GM18507 (cell line): ENCODE results near the gene HMX1.

Experiments
- DNase-seq: peaks from one replicate; pipeline ENCODE4 v3.0.0; 2011; ENCODE audit warnings: low read depth; ENCODE audit not compliant: insufficient read length; ENCODE audit errors: extremely low spot score
- FAIRE-seq: peaks from 2 replicates; lab custom pipeline; 2011; peaks lifted over from hg19 to GRCh38; lab: Jason Lieb, UNC

HMX1 gene

GRCh38 chr4:8894424-8894816 is 22.8 kb upstream of the HMX1 start:
- no peak for FAIRE-seq
- no peak for DNase-seq

GRCh38 chr4:8893624-8894423 is 22.2 kb upstream of the HMX1 start:
- FAIRE-seq = no peak
- DNase-seq = no peak

- no peak for DNase-seq
- FAIRE-seq = no peak
These were observed 21.6 kb upstream of the HMX1 start for GRCh38 chr4:8893227-8893623.

GRCh38 chr4:8892556-8893226 is 21.1 kb upstream of the HMX1 start:
- DNase-seq = no peak

GRCh38 chr4:8891646-8892555 is 20.3 kb upstream of the HMX1 start:
- FAIRE-seq (no peak), DNase-seq (no peak)

More at GRCh38 chr4:8892556-8893226, 21.1 kb upstream of the HMX1 start:
- FAIRE-seq = no peak

GRCh38 chr4:8891255-8891645 is 19.6 kb upstream of the HMX1 start:
- no peak for FAIRE-seq
- DNase-seq = no peak

- FAIRE-seq = no peak
These were observed 17.2 kb upstream of the HMX1 start for GRCh38 chr4:8888856-8889255.

GRCh38 chr4:8886612-8887406 is 15.2 kb upstream of the HMX1 start:
- no peak for DNase-seq

More at GRCh38 chr4:8888856-8889255, 17.2 kb upstream of the HMX1 start:
- DNase-seq = no peak

GRCh38 chr4:8882239-8882638 is 10.6 kb upstream of the HMX1 start:
- no peak for DNase-seq
- FAIRE-seq = no peak

More at GRCh38 chr4:8886612-8887406, 15.2 kb upstream of the HMX1 start:
- no peak for FAIRE-seq

- no peak for FAIRE-seq
- DNase-seq = no peak
These were observed 9.2 kb upstream of the HMX1 start for GRCh38 chr4:8880851-8881250.

GRCh38 chr4:8879574-8879973 is 7.9 kb upstream of the HMX1 start:
- FAIRE-seq (no peak), DNase-seq (no peak)

GRCh38 chr4:8878421-8878820 is 6.8 kb upstream of the HMX1 start:
- no peak for DNase-seq
- no peak for FAIRE-seq

GRCh38 chr4:8877780-8878040 is 6.1 kb upstream of the HMX1 start:
- no peak for DNase-seq
- no peak for FAIRE-seq

GRCh38 chr4:8876982-8877779 is 5.5 kb upstream of the HMX1 start:
- DNase-seq (no peak), FAIRE-seq (no peak)

GRCh38 chr4:8874896-8875680 is 3.4 kb upstream of the HMX1 start:
- FAIRE-seq (no peak), DNase-seq (no peak)

GRCh38 chr4:8874003-8874895 is 2.6 kb upstream of the HMX1 start:
- FAIRE-seq (no peak), DNase-seq (no peak)
